IgD-negative memory B cell (primary cell): Measurements from ENCODE around the gene NMRK1. TPM values are rescaled to one million over a fixed set of nuclear protein-coding genes. Genes with fewer than 3 reads are reported as not detected.
A peak's percentile ranks its signal among the peaks of the same experiment; 100 is the strongest.

Source experiments
- H3K27ac Mint-ChIP-seq, 3 donors: one replicate each; pipeline ENCODE4 v1.8.0; 2020 to 2022; ENCODE audit warnings: mild to moderate bottlenecking in 3 of 3, mixed read lengths in 3 of 3, moderate library complexity in 1 of 3
- H3K27me3 Mint-ChIP-seq: one replicate; pipeline ENCODE4 v1.8.0; 2021; ENCODE audit warnings: mixed read lengths
- H3K36me3 Mint-ChIP-seq: one replicate; pipeline ENCODE4 v1.8.0; 2020; ENCODE audit warnings: mild to moderate bottlenecking, mixed read lengths
- H3K4me1 Mint-ChIP-seq, 3 donors: one replicate each; pipeline ENCODE4 v1.8.0; 2020 to 2022; ENCODE audit warnings: mixed read lengths in 3 of 3, mild to moderate bottlenecking in 1 of 3
- H3K4me3 Mint-ChIP-seq, 4 donors: one replicate each; pipeline ENCODE4 v1.8.0; 2020 to 2022; ENCODE audit warnings: mild to moderate bottlenecking in 4 of 4, mixed read lengths in 4 of 4, moderate library complexity in 3 of 4
- H3K9me3 Mint-ChIP-seq, 3 donors: one replicate each; pipeline ENCODE4 v1.8.0; 2020 to 2021; ENCODE audit warnings: mixed read lengths in 3 of 3, mild to moderate bottlenecking in 1 of 3
- polyA plus RNA-seq: library from polyadenylated mRNA; unstranded; fragments of 300-500 nt; fragmentation: Illumina TruSeq; gene quantifications from one replicate; pipeline ENCODE4 v1.2.3, GENCODE V29; 2021

NMRK1 gene
- polyA plus RNA-seq, 1 donor from 2014 or later = 26.0 TPM

- Mint-ChIP-seq H3K9me3 (no peaks in the 10 kb centered on the region), H3K27me3 (no peaks in the 10 kb centered on the region), H3K4me3 (peak overlapping the region; percentile 84 to 98 (median 96)), H3K4me1 (peaks cover 28 to 46% (median 37%) of the 10 kb centered on the region in 3 donors), H3K36me3 (peaks cover 2% of the 10 kb centered on the region), H3K27ac (peak overlapping the region; percentile 91 to 96 (median 95))
These were observed 599 bp downstream of the NMRK1 start for GRCh38 chr9:75087289-75087823.

GRCh38 chr9:75086541-75087288 is 1.2 kb downstream of the NMRK1 start:
- peaks cover 22 to 40% (median 32%) of the 10 kb centered on the region in 3 donors for H3K4me1 Mint-ChIP-seq
- peaks cover 2% of the 10 kb centered on the region for H3K36me3 Mint-ChIP-seq
- H3K27ac Mint-ChIP-seq = peak overlapping the region; percentile 91 to 96 (median 95)
- no peaks in the 10 kb centered on the region for H3K9me3 Mint-ChIP-seq
- peak overlapping the region; percentile 84 to 98 (median 96) for H3K4me3 Mint-ChIP-seq
- no peaks in the 10 kb centered on the region for H3K27me3 Mint-ChIP-seq

- peaks cover 14 to 32% (median 24%) of the 10 kb centered on the region in 3 donors for H3K4me1 Mint-ChIP-seq
These were observed 2.3 kb downstream of the NMRK1 start for GRCh38 chr9:75085640-75086039.

DNA sequence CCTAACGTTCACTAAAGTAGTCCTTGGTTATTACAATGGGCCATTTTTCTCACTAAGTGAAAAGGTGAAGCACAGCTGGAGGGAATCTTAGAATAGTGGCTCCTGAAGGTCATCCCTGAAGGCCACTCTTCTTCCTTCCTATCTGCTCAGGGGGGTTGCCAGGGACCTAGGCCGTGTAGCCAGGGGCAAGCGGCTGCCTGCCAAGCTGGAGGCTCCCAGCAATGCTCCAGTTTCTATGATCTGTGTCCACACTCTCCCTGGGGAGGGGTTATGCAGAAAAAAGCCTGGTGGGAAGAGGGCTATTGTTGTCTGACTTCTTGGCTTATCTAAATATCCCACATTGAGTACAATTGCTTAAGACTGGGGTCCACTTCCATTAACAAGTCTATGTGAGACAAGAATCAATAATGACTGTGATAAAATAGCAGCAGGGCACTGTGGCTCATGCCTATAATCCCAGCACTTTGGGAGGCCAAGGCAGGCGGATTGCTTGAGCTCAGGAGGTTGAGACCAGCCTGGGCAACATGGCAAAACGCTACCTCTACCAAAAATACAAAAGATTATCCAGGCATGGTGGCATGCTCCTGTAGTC is 3.8 kb downstream of the NMRK1 start:
- Mint-ChIP-seq H3K4me3 (no peak overlapping the region), H3K36me3 (peaks cover 2% of the 10 kb centered on the region), H3K27me3 (no peaks in the 10 kb centered on the region), H3K4me1 (peaks cover 9 to 19% (median 13%) of the 10 kb centered on the region in 3 donors), H3K9me3 (no peaks in the 10 kb centered on the region), H3K27ac (peak overlapping the region in 1 of 3 donors; percentile 13)

More at GRCh38 chr9:75085640-75086039, 2.3 kb downstream of the NMRK1 start:
- peak overlapping the region in 2 of 3 donors; percentile 5 to 27 for H3K27ac Mint-ChIP-seq
- H3K36me3 Mint-ChIP-seq = peaks cover 2% of the 10 kb centered on the region
- no peaks in the 10 kb centered on the region for H3K9me3 Mint-ChIP-seq
- H3K4me3 Mint-ChIP-seq = peak overlapping the region in 2 of 4 donors; percentile 37 to 97
- no peaks in the 10 kb centered on the region for H3K27me3 Mint-ChIP-seq

- no peak overlapping the region for H3K4me3 Mint-ChIP-seq
- peaks cover 2% of the 10 kb centered on the region for H3K36me3 Mint-ChIP-seq
- no peaks in the 10 kb centered on the region for H3K9me3 Mint-ChIP-seq
- peaks cover 4 to 17% (median 11%) of the 10 kb centered on the region in 3 donors for H3K4me1 Mint-ChIP-seq
- no peaks in the 10 kb centered on the region for H3K27me3 Mint-ChIP-seq
- H3K27ac Mint-ChIP-seq = no peak overlapping the region
These were observed 4.6 kb downstream of the NMRK1 start for GRCh38 chr9:75083188-75083970.

- Mint-ChIP-seq H3K27me3 (no peaks in the 10 kb centered on the region), H3K27ac (peak overlapping the region in 2 of 3 donors; percentile 1 to 4), H3K4me3 (peak overlapping the region in 1 of 4 donors; percentile 50), H3K4me1 (peaks cover 5 to 15% (median 8%) of the 10 kb centered on the region in 3 donors), H3K9me3 (no peaks in the 10 kb centered on the region), H3K36me3 (no peaks in the 10 kb centered on the region)
These were observed 6.3 kb downstream of the NMRK1 start for GRCh38 chr9:75081632-75082031.

DNA sequence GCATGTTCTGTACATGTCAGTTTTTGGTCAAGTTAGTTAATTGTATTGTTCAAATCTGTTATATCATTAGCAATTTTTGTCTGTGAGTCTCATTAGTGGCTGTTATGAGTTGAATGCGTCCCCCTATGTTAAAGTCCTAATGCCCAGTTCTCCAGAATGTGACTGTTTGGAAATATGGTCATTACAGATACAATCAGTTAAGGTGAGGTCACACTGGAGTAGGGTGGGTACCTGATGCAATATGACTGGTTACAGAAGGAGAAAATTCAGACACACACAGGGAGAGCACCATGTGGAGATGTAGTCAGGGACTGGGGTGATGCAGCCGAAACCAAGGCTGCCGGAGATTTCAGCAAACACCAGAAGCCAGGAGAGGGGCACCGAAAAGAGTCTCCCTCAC is 15.1 kb downstream of the NMRK1 start:
- no peaks in the 10 kb centered on the region for H3K9me3 Mint-ChIP-seq

DNA sequence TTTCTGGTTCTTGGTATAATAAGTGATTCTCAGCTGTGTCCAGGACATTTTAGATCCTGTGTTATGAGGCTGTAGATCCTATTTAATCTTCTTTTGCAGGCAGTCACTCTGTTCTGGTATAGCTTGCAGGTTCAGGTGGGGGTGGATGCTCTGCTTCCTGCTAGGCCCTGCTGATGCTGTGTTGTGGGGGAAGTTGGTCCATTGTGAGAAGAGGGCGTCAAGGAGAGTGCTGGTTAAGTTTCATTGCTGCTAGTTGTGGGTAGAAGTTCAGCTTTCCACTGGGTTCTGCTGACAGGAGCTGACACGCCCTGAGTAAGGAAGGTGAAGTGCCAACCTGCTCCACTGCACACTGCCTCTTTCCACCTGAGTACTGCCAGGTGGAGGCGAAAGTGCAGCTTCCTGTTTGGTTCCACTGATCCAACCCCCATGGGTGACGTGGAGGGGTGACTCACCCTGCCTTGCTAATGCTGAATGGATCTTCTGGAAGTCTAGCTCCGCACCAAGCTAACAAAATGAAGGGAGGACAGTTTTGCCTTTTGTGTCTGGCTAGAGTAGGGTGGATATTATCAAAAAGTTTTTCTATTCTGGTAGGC is 16.3 kb downstream of the NMRK1 start:
- Mint-ChIP-seq H3K36me3 (peaks cover 6% of the 10 kb centered on the region), H3K27ac (peak overlapping the region in 2 of 3 donors; percentile 34 to 39), H3K9me3 (no peaks in the 10 kb centered on the region), H3K4me3 (no peak overlapping the region), H3K4me1 (peaks cover 6 to 9% (median 8%) of the 10 kb centered on the region in 3 donors), H3K27me3 (no peaks in the 10 kb centered on the region)

More for the DNA sequence above, 15.1 kb downstream of the NMRK1 start:
- H3K4me3 Mint-ChIP-seq = no peak overlapping the region
- no peak overlapping the region for H3K27ac Mint-ChIP-seq
- no peaks in the 10 kb centered on the region for H3K27me3 Mint-ChIP-seq
- peaks cover 2% of the 10 kb centered on the region for H3K36me3 Mint-ChIP-seq
- H3K4me1 Mint-ChIP-seq = peaks cover 9 to 13% (median 9%) of the 10 kb centered on the region in 3 donors

GRCh38 chr9:75069171-75069570 is 18.8 kb downstream of the NMRK1 start:
- Mint-ChIP-seq H3K27ac (peak overlapping the region in 1 of 3 donors; percentile 91), H3K9me3 (no peaks in the 10 kb centered on the region), H3K4me3 (no peak overlapping the region), H3K4me1 (peaks cover 6 to 9% (median 8%) of the 10 kb centered on the region in 3 donors), H3K27me3 (no peaks in the 10 kb centered on the region), H3K36me3 (peaks cover 6% of the 10 kb centered on the region)

DNA sequence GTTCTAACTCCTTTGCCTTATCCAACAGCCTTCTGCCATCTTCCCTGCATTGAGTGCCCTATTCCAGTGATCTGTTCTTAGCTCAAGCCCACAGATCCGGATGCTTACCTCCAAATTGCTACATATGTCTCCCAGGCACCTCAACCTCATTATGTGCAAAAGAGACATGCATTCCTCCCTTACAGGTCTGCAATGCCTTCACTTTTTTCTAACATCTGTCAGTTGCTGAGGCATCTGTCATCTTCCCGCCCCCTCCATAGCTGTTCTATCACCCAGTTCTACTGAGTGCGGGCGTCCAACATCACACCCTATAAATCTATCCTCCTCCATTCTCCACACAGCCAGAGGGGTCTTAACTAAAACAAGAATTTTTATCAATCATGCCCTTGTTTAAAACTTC is 20.1 kb downstream of the NMRK1 start:
- Mint-ChIP-seq H3K27ac (peak overlapping the region in 1 of 3 donors; percentile 32), H3K4me3 (no peak overlapping the region), H3K9me3 (no peaks in the 10 kb centered on the region), H3K4me1 (peaks cover 6 to 9% (median 8%) of the 10 kb centered on the region in 3 donors), H3K36me3 (peaks cover 6% of the 10 kb centered on the region), H3K27me3 (no peaks in the 10 kb centered on the region)

- Mint-ChIP-seq H3K36me3 (peaks cover 4% of the 10 kb centered on the region), H3K4me1 (no peaks in the 10 kb centered on the region), H3K27me3 (no peaks in the 10 kb centered on the region), H3K27ac (no peak overlapping the region), H3K4me3 (no peak overlapping the region), H3K9me3 (no peaks in the 10 kb centered on the region)
These were observed 22.4 kb downstream of the NMRK1 start for GRCh38 chr9:75065510-75065909.

GRCh38 chr9:75064307-75065025 is 23.5 kb downstream of the NMRK1 start:
- no peaks in the 10 kb centered on the region for H3K9me3 Mint-ChIP-seq
- no peak overlapping the region for H3K27ac Mint-ChIP-seq
- peaks cover 4% of the 10 kb centered on the region for H3K36me3 Mint-ChIP-seq
- H3K27me3 Mint-ChIP-seq = no peaks in the 10 kb centered on the region
- H3K4me1 Mint-ChIP-seq = no peaks in the 10 kb centered on the region
- no peak overlapping the region for H3K4me3 Mint-ChIP-seq

DNA sequence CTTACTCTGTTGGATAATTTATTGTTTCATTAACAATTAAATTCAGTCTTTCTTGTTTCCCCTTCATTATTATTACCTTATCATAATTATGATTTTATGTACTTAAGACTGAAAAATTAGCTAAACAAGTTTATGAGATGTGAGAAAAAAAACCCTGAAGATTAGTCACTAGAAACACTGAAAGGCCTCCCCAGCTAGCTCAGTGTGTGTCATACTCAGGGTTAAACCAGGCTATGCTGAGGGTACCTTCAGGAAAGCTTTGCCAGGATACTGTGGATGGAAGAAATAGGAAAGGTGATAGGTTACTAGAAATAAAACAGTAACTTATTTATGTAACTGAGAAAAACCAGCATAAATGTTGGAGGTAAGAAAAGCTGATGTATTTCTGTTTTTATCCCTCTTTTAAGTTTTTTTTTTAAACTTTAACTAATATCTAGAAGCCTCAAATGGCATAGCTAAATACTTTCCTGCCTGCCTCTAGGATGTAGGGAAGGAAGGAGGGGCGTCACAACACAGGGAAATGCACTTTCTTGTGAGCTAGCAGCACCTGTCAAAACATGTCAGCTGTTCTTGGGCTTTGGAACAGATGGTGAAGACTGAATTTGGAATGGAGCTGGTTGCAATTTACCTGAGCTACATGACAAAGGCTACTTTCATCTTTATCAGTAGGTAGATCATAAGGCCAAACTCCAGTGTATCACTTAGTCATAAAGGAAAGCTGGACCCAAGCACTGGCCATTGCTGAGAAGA is 24.2 kb downstream of the NMRK1 start:
- peaks cover 4% of the 10 kb centered on the region for H3K36me3 Mint-ChIP-seq
- no peak overlapping the region for H3K27ac Mint-ChIP-seq

More for the DNA sequence above, 24.2 kb downstream of the NMRK1 start:
- no peaks in the 10 kb centered on the region for H3K9me3 Mint-ChIP-seq
- no peaks in the 10 kb centered on the region for H3K27me3 Mint-ChIP-seq
- H3K4me3 Mint-ChIP-seq = no peak overlapping the region
- no peaks in the 10 kb centered on the region for H3K4me1 Mint-ChIP-seq
